HG03460 (cell line): ENCODE results near the gene LASP1.

Experiments
- ATAC-seq: cut with Tn5 transposase; IDR thresholded peaks from one replicate; pipeline ENCODE4 v1.9.1; 2021; ENCODE audit not compliant: unreplicated experiment

Gene LASP1

DNA sequence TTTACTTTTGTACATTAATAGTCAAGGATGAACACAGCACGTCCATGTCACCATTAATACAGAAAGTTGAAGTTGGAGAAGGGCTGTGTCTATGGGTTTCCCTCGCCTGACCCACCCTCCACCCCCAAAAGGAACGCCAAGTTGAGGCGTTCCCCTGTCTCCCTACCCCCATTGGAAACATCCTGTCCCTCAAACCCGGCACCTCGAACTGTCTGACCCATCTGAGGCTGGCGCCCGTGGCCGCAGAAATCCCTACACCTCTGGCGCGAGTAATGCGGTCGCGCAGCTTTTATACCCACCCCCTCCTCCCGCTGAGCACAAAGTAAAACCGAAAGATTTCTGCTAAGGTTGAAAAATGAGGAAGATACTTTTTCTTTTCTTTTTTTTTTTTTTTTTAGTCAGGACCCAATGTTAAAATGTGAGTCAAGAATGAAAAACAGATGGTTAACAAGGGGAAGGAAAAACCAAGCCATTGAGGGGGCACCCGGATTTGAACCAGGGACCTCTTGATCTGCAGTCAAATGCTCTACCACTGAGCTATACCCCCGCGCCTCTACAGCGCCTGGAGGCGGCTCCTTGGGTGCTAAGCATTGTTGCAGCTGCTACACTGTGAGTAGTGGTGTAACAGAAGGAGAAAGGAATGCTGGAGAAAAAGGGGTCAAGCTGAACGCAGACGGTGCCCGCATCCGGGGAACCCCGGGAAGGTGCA, 887 bp upstream of the LASP1 start:
- ATAC-seq: peak; percentile 33

DNA sequence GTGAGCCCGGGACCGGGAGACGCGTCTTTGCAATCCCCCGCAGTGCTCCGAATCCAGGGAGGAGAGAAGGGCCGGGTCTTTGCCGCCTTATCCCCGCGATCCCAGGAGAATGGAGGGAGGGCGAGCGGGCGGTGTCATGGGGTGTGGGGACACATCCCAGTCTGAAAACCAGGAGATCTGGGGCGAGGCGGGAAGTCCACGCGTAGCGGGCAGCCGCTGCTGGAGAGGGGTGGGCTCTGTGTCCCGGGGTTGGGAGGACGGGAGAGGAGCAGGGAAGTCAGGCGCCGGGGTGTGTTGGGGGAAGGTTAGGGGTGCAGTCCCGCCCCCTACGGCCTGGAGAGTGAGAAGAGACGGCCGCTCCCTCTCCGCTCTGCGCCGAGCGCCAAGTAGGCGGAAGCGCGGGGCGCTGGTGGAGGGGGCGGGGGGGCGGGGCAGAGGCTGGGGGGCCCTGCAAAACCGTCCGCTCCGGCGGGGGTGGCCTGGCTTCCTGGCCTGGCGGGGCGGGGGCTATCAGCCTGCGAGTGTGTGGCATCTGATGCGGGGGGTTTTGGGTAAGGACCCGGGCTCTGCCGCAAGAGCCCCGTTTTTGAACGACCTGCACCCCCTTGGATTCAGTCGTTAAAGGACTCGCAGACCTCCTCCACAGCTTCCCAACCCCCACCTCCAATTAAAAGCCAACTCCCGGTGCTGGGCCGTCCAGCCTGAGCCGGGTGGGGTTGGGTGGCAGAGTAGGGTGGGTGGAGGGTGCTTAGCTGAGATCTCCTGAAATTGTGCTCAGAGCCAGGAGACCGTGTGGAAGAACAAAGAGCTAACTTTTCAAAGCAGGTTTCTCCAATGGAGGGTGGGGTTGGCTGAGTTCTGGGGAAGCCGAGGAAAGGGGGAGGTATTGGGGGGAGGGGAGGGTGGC, 654 bp downstream of the LASP1 start:
- no peak for ATAC-seq

DNA sequence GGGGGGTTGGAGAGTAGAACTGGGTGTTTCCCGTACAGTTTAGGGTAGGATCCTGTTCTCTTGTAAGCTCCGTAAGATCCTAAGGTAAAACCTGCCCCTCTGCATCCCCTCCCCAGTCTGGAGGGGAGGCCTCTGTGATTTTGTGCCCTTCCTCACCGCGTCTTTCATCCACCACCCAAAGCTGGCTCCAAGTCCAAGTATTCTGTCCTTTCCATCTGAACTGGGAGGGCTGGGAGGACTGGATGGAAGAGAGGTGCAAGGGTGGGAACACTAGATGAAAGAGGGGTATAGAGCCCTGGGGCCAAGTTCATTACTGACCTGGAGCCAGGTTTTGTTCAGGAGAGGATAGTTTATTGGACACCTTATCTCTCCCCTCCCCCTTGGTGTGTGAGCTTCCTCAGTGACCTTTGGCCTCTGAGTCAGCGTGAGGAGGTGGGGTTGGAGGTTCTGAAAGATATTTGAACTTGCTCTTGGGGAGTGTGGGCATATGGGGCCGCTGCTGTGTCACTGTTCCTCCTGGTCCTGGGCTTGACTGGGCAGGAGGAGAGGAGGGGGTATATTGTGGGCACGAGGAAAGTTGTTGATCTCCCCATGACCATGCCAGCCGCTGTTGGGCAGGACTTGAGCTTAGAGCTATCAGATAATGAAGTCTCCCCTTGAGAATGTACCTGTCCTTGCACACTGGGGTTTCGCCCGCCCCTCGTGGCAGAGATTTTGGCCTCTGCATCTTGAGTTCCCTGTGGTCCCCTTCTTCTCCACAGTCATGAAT, 1.6 kb downstream of the LASP1 start:
- no peak for ATAC-seq

DNA sequence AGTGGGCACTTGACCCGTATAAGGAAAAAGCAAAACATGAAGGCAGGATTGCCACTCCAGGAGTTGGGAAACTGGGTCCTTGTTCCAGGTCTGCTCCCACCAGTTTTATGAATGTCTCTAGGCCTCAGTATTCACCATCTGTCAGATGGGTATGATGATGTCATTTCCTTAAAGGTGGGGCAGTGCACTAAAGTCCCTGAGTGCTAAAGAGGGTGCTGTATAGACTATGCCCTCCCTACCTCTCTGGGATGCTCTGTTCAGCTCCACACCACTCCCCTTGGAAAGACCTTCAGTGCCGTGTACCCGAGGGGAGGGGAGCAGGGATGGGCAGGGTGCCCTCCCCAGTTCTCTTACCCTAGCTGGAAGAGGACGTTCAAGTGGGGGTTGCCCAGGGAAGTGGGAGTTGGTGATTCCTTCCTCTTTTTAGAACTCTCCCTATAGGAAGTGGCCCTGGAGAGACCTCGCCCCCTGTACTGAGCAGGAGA, 2.2 kb downstream of the LASP1 start:
- ATAC-seq: no peak

DNA sequence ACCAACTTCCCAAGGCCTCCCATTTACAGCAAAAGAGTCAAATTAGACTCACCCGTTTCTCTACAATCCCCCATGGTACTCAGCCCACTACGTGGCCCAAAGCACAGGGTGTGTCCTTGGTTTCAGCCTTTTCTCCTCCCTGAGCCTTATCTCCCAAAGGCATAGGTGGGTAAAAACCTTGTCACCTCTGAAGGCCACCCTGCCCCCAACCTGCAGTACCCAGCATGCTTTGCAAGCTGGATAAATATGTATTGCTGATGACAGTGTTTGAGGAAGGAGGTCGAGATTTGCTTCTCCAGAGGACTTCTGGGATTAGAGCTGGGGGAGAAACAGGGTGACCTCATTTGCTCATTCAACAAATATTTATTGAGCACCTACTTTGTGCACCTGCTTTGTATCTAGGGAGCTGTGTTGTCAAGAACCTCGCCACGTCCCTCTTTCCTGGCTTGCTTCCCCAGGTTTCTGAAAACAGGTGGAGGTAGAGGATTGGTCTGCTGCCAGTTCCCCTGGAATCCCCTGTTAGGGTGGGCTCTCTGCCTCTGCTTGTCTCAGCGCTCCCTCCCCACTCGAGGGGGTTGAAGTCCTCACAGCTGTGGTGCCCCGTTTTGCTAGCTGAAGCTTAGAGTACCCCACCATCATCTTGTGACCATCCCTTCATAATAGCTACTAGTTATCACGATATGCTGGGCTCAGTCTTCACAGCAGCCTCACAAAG, 3.0 kb downstream of the LASP1 start:
- ATAC-seq: no peak

DNA sequence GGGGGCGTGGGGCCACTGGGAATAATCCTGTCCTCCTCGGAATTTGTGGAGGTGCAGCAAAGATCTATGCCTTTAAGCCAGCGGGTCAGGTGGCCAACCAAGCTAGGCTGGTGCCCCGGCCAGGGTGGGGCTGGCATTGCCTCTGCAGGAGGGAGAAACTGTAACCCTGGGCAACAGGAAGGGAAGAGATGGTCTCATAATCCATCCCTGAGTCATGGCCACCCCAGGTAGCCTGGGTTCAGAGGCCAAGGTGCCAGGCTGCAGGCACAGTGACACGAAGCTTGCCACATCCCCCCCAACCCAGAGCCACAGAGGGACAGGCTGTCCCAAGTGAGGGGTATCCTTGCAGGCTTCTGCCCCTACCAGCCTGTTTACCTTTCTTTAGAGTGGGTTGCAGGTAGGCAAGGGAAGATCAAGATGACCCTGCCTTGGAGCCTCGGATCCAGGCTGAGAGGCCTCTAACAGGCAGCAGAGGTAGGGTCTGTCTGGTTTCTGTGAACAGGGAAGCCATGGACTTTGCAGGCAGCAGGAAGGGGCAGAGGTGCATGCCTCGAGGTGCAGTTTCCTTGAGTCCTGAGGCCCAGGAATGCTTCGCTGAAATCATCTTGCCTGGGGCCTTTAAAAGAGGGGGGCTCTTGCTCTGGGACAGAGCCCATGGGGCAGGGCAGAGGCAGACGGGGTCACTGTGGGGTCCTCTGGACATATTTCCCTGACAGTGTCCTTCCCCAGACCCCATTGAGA, 4.0 kb downstream of the LASP1 start:
- no peak for ATAC-seq

DNA sequence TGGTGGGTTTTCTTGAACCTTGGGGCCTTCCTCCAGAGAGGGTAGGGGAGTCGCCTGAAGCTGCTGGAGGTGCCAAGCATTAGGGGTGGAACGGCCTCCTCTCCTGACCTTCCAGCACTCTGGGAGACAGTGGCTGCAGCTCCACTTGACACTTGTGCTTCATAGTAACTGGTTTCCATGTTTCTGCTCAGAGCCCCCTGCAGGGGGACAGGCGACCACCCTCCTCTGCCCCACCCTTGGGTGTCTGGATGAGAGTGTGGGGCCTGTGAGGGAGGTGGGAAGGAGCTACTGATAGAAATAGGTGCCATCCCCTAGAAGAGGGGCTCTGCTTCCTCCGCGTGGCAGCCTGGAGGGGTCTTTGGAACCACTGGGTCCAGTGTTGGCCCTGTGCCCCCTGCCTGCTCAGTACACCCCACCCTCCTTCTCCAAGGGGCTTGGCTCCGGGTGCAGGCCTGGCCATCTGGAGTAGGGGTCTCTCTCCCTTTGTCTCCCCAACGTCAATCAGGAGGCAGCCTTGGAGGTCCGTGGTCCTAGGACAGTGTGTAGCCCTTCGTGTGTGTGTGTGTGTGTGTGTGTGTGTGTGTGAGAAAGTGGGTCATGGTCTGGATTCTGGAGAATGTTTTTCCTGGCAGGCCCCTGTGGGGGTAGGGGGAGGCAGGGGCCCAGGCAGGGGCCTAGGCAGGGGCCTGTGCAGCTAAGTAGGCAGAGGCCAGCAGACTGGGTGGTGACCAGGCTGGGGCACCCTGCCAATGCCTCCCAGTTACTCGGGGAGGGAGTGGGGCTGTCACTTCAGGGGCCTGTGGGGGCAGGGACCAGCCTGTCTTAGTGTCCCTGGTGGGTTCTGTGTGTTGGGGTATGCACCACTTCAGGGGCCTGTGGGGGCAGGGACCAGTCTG, 4.9 kb downstream of the LASP1 start:
- no peak for ATAC-seq

DNA sequence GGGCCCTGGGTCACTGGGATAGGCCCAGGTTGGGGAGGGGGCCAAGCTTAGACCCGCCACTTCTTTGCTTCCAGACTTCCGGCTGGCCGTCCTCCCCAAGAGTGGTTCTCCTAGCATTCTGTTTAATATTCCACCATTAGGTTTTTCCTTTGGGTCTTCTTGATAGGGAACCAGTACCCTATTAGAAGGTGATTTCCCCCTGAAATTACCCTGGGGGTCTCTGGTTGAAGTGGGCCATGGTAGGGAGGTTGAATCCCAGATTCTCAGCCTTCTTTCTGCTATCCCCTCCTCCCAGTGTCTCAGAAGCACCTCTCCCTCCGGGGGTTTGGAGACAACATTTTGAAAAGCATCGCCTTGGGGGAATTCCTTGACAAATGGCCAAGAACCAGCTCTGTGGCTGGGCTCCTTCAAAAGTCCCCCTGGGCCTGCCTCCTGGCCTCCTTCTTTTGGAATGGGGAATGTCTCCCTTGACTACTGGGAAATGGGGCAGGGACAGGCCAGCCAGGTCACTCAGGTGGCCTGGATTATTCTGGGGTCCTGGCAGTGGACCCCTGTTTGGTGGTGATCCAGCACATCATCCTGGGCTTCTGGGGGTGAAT, 5.7 kb downstream of the LASP1 start:
- ATAC-seq: no peak

DNA sequence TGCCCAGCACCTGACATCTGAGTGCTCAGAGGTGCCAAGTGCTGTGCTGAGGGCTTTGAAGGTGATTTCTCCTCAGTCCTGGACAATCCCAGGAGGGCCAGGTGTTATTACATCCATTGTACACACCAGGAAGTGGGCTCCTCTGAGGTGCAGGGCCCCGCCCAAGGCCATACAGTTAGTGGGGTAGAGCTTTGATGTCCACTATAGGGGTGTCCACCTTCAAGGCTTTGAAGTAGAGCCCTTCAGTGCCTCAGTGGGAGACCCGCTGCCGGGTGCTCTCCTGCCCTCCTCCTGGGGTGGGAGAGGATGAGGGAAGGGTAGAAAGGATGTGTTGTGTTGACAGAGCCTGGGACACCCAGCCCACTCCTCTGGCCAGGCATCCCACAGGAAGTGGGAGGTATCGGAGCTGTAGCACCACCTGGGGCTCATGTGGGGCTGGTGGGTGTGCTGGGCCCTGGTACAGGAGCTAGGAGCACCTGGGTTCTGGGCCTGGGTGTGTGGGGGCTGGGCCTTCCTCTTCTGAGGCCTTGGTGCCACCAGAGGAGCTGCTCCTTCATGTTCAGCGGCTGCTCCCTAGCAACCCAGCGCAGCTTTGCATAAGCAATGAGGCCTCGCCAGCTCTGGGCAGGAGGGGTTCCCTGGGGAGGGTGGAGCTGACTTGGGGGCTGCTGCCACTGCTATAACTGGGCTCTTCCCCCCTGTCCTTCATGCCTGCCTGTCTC, 7.4 kb downstream of the LASP1 start:
- no peak for ATAC-seq

DNA sequence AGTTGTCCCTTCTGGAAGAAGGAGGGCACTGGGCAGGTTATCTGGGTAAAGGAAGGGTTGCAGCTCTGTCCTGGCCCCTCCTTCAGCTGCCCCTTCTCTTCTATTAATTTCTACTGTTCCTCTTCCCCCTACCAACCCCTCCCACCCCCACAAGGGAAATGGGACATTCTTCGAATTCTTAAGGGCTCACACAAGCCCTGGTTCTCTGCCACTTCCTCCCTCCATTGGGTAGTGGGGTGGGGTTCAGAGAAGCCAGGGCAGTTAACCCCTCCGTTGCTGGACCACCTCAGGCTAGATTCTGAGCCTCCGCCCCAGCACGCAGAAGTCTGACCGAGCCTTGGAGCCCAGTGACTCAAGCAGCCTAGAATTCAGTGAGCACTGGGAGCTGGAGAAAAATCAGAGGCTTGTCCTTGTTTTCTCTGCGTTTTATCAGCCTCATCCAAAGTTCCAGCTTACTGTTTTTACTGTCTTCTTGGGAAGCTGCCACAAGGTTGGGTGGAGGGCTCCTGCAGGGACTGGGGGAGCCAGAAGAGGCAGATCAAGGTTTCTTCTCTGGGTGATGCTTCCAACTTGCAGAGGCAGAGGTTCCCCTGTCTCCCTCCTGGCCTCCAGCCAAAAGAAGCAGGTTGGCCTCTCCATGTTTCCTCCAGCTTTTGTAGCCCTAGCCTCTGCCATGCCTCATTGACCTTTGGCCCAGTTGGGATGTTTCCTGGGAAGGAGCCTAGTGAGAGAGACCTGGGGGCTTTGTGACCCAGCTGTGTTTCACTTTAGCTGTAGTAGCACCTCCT, 10.2 kb downstream of the LASP1 start:
- ATAC-seq: no peak

DNA sequence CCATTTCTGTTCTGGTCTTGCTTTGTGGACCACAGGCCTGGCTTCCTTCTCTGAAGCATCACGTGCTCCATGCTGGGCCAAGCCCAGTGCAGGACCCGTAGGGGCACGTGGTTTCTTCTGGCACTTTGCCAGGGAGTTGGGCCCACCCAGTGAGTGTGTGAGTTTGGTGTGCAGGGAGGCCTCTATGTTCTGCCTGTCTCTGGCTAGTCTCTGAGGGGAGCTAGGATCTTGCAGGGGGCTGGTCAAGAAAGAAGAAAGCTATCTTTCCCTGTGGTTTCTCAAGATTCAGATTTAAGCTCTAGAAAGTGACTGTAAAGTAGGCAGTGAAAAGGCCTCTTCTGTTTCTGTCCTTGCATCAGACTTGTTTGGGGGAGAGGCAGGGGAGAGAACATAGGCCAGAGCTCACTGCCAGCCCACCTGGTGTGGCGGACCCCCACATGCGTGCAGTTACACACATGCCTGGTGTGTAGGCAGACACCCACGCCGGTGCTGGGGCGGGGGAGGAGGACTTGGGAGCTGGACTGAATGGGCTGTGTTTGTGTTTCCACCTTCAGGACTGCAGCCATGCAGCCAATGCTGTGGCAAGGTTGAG, 11.8 kb downstream of the LASP1 start:
- ATAC-seq: no peak

DNA sequence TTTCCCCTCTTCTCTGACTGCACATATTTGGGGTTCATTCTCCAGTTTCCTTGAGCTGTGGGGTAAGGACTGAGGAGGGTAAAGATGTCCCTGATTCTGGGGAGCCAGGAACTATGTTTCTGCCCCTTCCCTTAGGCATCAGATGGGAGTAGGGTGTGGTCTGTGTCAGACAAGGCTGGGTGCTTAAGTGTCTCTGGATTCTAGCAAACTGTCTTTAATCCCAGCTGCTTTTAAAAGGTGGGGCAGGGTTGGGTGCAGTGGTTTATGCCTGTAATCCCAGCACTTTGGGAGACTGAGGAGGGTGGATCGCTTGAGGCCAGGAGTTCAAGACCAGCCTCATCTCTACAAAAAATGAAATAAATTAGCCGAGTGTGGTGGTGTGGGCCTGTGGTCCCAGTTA, 13.0 kb downstream of the LASP1 start:
- no peak for ATAC-seq

DNA sequence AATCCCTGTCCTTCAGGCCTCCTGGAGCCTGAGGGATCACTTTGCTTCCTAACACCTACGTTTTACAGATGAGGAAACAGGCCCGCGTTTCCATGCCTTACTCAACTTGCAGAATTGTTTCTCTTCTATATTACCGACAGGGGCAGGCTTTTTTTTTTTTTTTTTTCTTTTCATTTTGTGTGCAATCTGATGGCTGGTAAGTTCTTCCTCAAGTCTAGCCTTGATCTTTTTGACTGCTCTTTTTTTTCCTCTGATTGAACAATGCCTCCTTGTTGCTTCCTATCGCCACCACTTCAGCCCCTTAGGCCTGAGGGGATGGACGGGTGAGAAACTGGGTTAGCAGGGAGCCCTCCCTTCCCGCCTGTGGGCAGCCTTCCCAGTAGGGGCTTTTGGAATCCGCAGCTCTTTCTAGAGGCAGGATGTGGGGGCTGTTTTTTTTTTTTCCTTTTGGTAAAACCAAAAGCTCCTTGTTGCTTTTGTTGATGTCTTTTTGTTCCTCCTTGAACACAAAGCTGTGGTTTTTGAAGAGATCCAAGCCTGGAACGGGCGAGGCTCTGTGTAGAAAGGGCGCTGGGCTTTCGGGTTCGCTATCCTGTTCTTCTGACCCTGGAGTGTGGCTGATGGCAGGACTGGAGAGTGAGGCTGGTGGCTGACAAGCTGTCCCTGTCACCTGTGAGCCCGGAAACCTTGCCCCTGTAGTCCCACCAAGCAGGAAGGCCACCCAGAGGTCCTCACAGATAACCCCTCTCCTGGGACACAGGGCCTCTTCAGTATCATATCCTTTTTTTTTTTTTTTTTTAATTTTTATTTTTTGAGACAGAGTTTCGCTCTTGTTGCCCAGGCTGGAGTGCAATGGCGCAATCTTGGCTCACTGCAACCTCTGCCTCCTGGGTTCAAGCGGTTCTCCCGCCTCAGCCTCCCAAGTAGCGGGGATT, 14.0 kb downstream of the LASP1 start:
- no peak for ATAC-seq

DNA sequence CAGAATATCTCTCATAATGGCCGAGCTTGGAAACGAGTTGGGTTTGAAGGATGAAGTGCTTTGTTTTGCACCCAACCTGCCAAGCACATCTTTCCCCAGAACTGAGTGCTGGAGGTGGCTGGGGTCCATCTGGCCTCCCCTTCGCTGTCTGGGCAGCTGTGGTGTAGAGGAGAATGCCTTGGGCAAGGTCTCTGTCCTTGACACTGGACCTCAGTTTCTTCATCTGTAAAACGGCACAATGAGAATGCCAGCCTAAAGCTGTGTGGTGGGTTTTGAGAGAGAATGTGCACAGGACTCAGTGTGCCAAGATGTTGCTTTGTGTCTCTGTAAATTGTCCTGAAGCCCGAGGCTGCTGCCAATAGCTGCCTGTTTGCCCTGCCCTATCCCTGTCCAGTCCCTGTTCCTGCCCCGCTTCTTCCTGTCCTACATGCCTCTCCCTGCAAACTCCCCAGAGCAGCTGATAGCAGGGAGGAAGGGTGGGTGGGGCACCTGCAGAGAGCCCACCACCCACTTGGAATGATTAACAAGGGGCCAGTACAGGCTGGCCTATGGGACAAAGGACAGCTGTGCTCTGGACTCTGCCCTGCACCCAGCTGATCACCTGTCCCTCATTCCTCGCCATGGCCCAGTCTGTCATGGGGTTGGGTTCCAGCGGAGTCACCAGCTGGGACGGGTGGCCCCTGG, 15.3 kb downstream of the LASP1 start:
- ATAC-seq: no peak
